HG02885 (cell line): ENCODE data around the gene EPN3.

Experiments
- ATAC-seq: cut with Tn5 transposase; IDR thresholded peaks from one replicate; pipeline ENCODE4 v1.9.1; 2021; ENCODE audit warnings: mild to moderate bottlenecking; ENCODE audit not compliant: unreplicated experiment, poor library complexity

Gene EPN3

DNA sequence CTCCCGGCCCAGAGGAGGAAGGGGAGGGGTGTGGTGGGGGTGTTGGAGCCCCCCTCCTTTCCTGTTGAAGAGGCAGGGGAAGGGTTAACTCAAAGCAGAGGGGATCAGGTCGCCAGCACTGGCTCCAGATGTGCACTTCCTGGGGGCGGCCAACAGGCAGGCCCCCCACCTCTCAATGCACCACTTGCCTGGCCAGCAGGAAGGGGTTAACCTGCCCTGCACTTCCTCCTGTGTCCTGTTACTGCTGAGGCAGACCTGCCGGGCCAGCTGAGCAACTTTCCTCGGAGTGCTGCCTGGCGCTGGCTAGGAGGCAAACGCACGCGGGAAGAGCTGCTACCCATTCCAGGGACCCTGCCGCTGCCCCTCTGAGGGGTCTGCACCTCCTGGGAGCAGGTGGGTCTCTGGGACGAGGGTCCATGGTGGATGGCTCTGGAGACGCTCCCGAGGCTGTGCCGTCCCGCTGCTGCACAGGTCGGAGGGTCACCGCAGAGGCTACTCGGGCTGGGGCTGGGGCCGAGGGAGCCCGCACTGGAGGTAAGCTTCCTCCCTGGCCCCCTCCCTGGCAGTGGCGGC lies at the start of gene EPN3:
TSS of gene EPN3 (plus strand) at position 284 of the 573 bp plus-strand sequence. CDS start 3,822 bp downstream, outside the sequence.
- no peak for ATAC-seq

DNA sequence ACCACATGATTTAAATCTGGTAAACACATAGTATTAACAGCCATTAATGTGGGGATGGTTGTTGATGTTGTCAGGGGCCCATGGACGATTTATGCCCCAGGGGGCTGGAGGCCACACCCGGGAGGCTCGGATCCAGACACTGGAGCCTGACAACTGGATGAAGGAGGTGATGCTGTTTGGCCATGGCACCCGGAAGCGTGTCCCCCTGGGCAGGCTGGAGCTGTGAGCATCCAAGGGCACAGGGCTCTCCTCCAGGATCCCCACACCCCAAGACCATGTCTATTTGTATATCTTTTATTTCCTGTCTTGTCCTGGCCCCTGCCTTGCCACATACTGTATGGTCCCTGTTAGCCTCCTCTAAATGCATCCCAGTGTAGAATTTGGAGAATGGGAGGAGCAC lies 49.3 kb upstream of the EPN3 start:
- no peak for ATAC-seq

- no peak for ATAC-seq
Observed at GRCh38 chr17:50484386-50485155, 48.0 kb upstream of the EPN3 start.

GRCh38 chr17:50487213-50488096 lies 45.1 kb upstream of the EPN3 start:
- ATAC-seq = no peak

DNA sequence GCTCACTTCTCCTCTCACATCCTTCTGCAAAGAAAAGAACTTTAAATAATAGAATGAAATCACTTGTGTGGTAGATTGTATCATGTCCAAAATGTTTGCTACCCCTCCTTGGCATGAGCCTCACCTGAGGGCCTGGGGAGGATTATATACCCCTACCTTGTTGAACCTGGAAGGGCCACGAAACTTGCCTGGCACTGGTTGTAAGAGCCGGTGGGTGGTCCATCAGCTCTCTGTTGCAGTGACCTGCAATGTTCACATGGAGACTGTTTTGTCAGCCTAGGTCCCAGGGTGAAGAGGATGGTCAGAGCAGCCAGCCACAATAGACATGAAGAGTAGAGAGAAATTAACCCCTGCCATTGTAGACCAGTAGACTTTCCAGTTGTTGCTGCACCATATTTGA lies 43.7 kb upstream of the EPN3 start:
- ATAC-seq = no peak

DNA sequence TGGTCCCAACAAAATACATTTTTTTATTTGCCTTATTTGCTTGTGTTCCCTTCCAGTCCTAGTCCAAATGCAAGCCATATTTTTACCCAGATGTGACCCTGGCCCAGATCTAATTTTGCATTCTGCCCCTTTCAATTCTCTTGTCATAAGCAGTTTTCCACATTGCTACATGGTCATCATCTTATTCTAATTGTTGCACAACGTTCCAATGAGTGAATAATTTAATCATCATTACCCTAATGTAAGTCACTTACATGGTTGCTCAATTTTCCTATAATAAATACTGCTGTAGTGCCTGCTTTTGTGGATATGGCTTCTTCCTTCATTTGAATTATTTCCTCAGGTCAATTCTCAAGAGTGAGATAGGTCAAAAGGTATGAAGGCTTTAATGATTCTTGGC lies 41.0 kb upstream of the EPN3 start:
- no peak for ATAC-seq

DNA sequence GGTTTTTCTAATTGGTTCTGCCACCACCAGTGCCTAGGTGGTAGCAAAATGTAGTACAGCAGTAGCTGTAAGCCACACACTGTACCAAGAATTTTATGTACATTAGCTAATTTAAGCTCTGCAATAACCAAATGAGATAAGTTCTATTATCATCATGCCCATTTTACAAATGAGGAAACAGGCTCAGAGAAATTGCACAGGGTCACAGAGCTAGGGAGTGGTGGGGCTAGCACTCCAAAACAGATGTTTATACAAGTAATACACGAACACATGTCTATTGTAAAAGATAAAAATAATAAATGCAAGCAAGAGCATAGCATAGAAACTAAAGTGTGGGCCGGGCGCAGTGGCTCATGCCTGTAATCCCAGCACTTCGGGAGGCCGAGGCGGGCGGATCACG lies 40.3 kb upstream of the EPN3 start:
- ATAC-seq = no peak

DNA sequence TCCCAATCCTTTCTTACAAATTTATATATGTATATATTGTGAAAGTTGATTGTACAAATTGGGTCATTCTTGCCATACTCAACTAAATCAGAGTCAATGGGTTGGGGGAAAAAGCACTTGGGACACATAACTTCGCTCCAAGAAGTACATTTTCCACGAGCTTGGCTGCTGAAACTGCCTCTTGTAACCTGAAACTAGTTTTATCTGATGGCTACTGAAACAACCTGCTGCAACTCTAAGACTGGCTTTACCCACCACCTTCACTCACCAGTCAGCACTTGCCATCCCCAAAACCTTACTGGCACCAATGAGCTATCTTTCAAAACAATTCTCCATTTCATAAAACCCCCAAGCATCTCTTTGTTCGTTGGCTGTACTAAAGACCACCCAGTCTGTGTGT lies 38.8 kb upstream of the EPN3 start:
- no peak for ATAC-seq

- no peak for ATAC-seq
Observed at GRCh38 chr17:50495217-50495823, 37.2 kb upstream of the EPN3 start.

DNA sequence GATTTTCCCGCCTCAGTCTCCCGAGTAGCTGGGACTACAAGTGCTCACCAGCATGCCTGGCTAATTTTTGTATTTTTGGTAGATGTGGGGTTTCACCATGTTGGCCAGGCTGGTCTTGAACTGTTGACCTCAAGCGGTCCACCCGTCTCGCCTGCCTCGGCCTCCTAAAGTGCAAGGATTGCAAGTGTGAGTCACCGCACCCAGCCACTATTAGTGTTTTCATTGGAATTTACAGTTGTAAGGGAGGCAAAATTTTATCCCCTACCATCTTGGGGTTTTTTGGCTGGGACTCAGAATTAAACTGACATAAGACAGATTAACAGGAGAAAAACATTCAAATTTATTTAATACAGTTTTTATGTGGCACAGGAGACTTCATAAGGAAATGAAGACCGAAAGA lies 36.6 kb upstream of the EPN3 start:
- ATAC-seq = no peak

GRCh38 chr17:50498021-50498874 lies 34.3 kb upstream of the EPN3 start:
- no peak for ATAC-seq

- no peak for ATAC-seq
Observed at GRCh38 chr17:50499270-50499669, 33.3 kb upstream of the EPN3 start.

DNA sequence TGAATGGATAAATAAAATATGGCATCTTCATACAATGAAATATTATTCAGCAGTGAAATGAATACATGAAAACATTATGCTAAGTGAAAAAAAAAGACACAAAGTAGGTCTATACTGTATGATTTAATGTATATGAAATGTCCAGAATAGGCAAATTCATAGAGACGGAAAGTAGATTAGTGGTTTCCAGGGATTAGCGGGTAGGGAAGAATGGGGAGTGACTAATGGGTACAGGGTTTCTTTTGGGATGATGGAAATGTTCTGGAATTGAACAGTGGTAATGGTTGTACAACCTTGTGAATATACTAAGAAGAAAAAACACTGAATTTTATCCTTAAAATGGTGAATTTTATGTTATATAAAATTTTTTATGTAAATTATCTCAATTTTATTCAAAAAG lies 32.8 kb upstream of the EPN3 start:
- no peak for ATAC-seq

DNA sequence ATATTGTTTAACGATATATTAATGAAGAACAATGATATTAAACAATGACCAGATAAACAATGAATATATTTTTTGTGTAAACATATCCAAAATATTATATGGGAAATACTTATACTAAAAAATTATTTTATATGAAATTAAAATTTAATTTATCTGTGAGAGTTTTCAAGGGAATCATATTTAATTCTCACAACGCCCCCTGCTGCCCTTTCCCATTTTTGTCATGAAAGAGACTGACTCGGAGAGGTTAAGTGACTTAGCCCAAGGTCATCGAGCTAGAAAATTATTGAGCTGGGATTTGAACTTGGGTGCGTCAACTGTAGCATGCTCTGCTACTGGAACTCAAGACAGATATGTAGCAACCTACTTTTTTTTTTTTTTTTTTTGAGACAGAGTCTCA lies 31.5 kb upstream of the EPN3 start:
- ATAC-seq = no peak

DNA sequence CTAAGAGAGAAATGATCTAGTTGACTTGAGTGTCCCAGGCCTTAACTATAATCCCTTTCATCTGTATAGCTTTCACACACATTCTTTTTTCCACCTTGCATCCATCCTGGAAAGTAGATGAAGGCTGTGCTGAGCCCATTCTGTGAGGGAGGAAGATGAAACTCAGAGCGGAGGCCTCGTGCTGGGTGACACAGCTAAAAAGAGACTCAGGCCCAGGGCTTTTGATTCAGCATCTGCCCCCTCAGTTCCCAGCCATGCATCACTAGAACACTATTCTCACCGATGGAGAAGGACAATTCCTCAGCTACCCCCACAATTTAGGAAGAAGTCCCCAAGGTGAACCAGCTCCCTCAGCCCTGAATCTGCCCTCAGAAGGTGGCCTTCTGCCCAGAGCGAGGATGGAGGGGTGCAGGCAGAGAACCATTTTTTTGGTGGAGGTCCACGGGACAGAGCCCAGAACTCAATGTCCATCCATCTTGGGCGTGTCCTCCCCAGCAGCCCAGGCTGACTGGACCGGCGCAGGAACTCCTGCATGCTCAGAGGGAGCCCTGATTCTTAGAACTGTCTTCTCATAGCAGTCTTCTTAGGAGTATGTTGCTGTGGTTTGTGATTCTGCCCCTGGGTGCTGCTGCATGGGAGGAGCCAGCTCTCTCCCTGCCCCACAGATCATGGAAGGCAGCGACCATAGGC lies 30.1 kb upstream of the EPN3 start:
- ATAC-seq = no peak

- ATAC-seq = no peak
Observed at GRCh38 chr17:50505591-50506130, 26.9 kb upstream of the EPN3 start.

DNA sequence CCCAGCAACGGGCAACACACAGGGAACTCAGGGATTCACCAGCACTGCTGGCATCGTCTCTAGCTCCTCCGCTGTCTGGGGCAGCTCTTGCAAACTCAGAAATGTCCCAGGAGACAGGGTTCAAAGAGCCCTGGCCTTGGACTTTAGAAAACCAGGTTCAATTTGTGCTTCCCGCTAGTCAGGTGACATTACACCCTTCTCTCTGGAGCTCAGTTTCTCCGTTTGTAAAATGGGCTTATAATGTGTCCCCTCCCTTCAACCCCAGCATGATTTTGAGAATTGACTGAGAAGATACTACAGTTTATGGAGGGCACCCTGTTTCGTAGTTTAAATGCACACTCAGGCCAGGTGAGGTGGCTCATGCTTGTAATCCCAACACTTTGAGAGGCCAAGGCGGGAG lies 26.2 kb upstream of the EPN3 start:
- ATAC-seq = no peak

- peak; percentile 64 for ATAC-seq
Observed at GRCh38 chr17:50507871-50508572, 24.5 kb upstream of the EPN3 start, which contains the start of gene MYCBPAP. Gene MYCBPAP, plus strand, starts transcription at chr17:50508439. Its CDS starts 236 bp downstream, at chr17:50508675.
